OCI-LY1 (cell line): ENCODE measurements around the gene CDH2.

Source experiments
- H2AFZ ChIP-seq: fragments of 200-600 bp; sonication (generic), shearing (Covaris generic); 2 replicates; pipeline ENCODE4 v1.6.0; 2014; ENCODE audit warnings: antibody characterized with exemption, mild to moderate bottlenecking, low read length
- H3F3A ChIP-seq: fragments of 200-600 bp; sonication (generic), shearing (Covaris generic); 2 replicates; pipeline ENCODE4 v1.6.0; 2014; ENCODE audit warnings: mild to moderate bottlenecking, antibody characterized with exemption, low read length, moderate library complexity; ENCODE audit not compliant: insufficient read depth
- H3K27ac ChIP-seq: fragments of 200-600 bp; sonication (generic); 2 replicates; pipeline ENCODE4 v1.5.1; 2014; ENCODE audit warnings: low read length, mixed run types, mild to moderate bottlenecking, low read depth; ENCODE audit not compliant: poor library complexity, severe bottlenecking
- H3K27me3 ChIP-seq: fragments of 200-600 bp; sonication (generic); 2 replicates; pipeline ENCODE4 v1.6.0; 2014; ENCODE audit warnings: antibody characterized with exemption, mild to moderate bottlenecking, low read length, moderate library complexity; ENCODE audit not compliant: insufficient read depth
- H3K36me3 ChIP-seq: fragments of 200-600 bp; sonication (generic); 2 replicates; pipeline ENCODE4 v1.6.1; 2014; ENCODE audit warnings: mild to moderate bottlenecking, antibody characterized with exemption, low read length, moderate library complexity, mixed read lengths; ENCODE audit not compliant: insufficient read depth
- H3K4me1 ChIP-seq: fragments of 200-600 bp; sonication (generic); 2 replicates; pipeline ENCODE4 v1.5.1; 2014; ENCODE audit warnings: mild to moderate bottlenecking, low read length, moderate library complexity; ENCODE audit not compliant: insufficient read depth, severe bottlenecking
- H3K4me2 ChIP-seq: fragments of 200-600 bp; sonication (generic), shearing (Covaris generic); 2 replicates; pipeline ENCODE4 v1.6.1; 2014; ENCODE audit warnings: low read length
- H3K4me3 ChIP-seq: fragments of 200-600 bp; sonication (generic); 2 replicates; pipeline ENCODE4 v1.5.1; 2014; ENCODE audit warnings: low read length, low read depth, mild to moderate bottlenecking, mixed read lengths; ENCODE audit not compliant: poor library complexity, severe bottlenecking
- H3K79me2 ChIP-seq: fragments of 200-600 bp; shearing (Covaris generic); 2 replicates; pipeline ENCODE4 v1.6.1; 2016; ENCODE audit warnings: mixed run types, low read length, mixed read lengths; ENCODE audit not compliant: insufficient read depth
- H3K9ac ChIP-seq: fragments of 200-600 bp; sonication (generic), shearing (Covaris generic); 2 replicates; pipeline ENCODE4 v1.6.1; 2014; ENCODE audit warnings: mild to moderate bottlenecking, low read length, mixed read lengths
- H3K9me2 ChIP-seq: fragments of 200-600 bp; sonication (generic), shearing (Covaris generic); 2 replicates; pipeline ENCODE4 v1.6.1; 2014; ENCODE audit warnings: low read depth, mild to moderate bottlenecking, low read length, mixed read lengths
- H3K9me3 ChIP-seq: fragments of 200-600 bp; shearing (Covaris generic); 2 replicates; pipeline ENCODE4 v1.6.1; 2014; ENCODE audit warnings: low read length, mixed read lengths
- H4K20me1 ChIP-seq: fragments of 200-600 bp; sonication (generic), shearing (Covaris generic); 2 replicates; pipeline ENCODE4 v1.6.0; 2016; ENCODE audit warnings: mild to moderate bottlenecking, low read length; ENCODE audit not compliant: insufficient read depth
- CTCF ChIP-seq: fragments of 200-600 bp; sonication (generic), shearing (Covaris generic); IDR thresholded peaks from 2 replicates; pipeline ENCODE4 v1.5.1; 2017; ENCODE audit warnings: mild to moderate bottlenecking, antibody characterized with exemption, low read length, moderate library complexity, mixed read lengths
- EZH2 ChIP-seq: fragments of 200-600 bp; sonication (generic), shearing (Covaris generic); IDR thresholded peaks from 2 replicates; pipeline ENCODE4 v1.8.0; 2017; ENCODE audit warnings: borderline replicate concordance, mixed run types, mild to moderate bottlenecking, antibody characterized with exemption, low read length, moderate library complexity, mixed read lengths

CDH2 gene

GRCh38 chr18:27994571-27994970 lies 182.4 kb downstream of the CDH2 start:
- Histone ChIP-seq H3K4me2 (no peak overlapping the region), H3K36me3 (no peaks in the 10 kb centered on the region), H3K79me2 (no peaks in the 10 kb centered on the region)

GRCh38 chr18:27991391-27991790 lies 185.5 kb downstream of the CDH2 start:
- no peaks in the 10 kb centered on the region for H3K36me3 ChIP-seq

More at GRCh38 chr18:27994571-27994970, 182.4 kb downstream of the CDH2 start:
- TF ChIP-seq CTCF = no peak
- TF ChIP-seq EZH2 = no peak
- H3K4me3 ChIP-seq = no peak overlapping the region
- no peaks in the 10 kb centered on the region for H3K4me1 ChIP-seq
- no peaks in the 10 kb centered on the region for H3F3A ChIP-seq
- no peak overlapping the region for H2AFZ ChIP-seq
- H3K27me3 ChIP-seq = no peaks in the 10 kb centered on the region
- H3K27ac ChIP-seq = no peak overlapping the region
- no peak overlapping the region for H3K9ac ChIP-seq
- no peaks in the 10 kb centered on the region for H3K9me2 ChIP-seq
- H4K20me1 ChIP-seq = no peaks in the 10 kb centered on the region
- H3K9me3 ChIP-seq = no peaks in the 10 kb centered on the region

GRCh38 chr18:27985832-27986231 lies 191.1 kb downstream of the CDH2 start:
- no peaks in the 10 kb centered on the region for H3K9me2 ChIP-seq
- H4K20me1 ChIP-seq = no peaks in the 10 kb centered on the region
- no peak overlapping the region for H3K4me2 ChIP-seq
- TF ChIP-seq CTCF (no peak), EZH2 (no peak)
- H3K79me2 ChIP-seq = no peaks in the 10 kb centered on the region
- H3F3A ChIP-seq = no peaks in the 10 kb centered on the region
- H3K27me3 ChIP-seq = no peaks in the 10 kb centered on the region
- no peak overlapping the region for H3K4me3 ChIP-seq
- no peaks in the 10 kb centered on the region for H3K4me1 ChIP-seq
- no peak overlapping the region for H3K27ac ChIP-seq
- no peaks in the 10 kb centered on the region for H3K36me3 ChIP-seq
- H2AFZ ChIP-seq = no peak overlapping the region
- H3K9ac ChIP-seq = no peak overlapping the region
- no peaks in the 10 kb centered on the region for H3K9me3 ChIP-seq

More at GRCh38 chr18:27991391-27991790, 185.5 kb downstream of the CDH2 start:
- no peaks in the 10 kb centered on the region for H3K79me2 ChIP-seq
- H3K9me3 ChIP-seq = no peaks in the 10 kb centered on the region
- H2AFZ ChIP-seq = no peak overlapping the region
- H4K20me1 ChIP-seq = no peaks in the 10 kb centered on the region
- no peaks in the 10 kb centered on the region for H3F3A ChIP-seq
- no peak overlapping the region for H3K27ac ChIP-seq
- H3K9me2 ChIP-seq = no peaks in the 10 kb centered on the region
- no peak overlapping the region for H3K9ac ChIP-seq
- H3K4me1 ChIP-seq = no peaks in the 10 kb centered on the region
- no peak overlapping the region for H3K4me3 ChIP-seq
- TF ChIP-seq EZH2 (no peak), CTCF (no peak)
- H3K4me2 ChIP-seq = no peak overlapping the region
- H3K27me3 ChIP-seq = no peaks in the 10 kb centered on the region
